Measurements from ENCODE around the gene GTF3C5.

DNA sequence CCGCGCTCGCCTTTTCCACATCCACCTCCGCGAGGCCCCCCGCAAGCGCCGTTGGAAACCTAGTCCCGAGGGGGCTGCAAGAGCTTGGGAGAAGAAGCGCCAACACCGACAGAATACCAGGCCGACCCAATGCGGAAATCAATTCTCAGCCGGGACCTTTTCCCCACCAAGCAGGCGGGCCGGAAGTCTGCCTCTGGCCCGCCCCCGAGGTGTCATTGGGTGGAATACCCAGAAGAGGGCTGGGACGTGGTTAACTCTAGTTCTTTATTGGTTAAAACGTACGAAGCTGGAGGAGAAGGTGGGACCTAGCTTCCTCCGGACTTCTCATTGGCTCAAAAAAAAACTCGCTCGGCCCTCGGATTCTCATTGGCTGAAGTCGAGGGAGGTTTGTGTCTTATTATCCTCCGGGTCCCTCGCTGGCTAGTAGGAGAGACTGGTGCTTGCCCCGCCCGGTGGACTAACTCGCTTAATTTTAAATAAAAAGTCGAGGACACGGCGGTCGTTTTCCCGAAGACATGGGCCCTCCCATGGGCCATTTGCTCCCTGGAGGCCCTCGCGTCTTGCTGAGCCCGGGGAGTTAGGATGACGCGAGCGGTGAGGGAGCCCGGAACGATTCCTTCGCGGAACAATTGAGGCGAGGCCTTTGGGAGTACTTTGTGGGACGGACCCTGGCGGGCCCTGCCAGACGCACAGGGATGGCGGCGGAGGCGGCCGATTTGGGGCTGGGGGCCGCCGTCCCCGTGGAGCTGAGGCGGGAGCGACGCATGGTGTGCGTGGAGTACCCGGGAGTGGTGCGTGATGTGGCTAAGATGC lies at the start of gene GTF3C5:
- TF ChIP-seq, protein P1, sequence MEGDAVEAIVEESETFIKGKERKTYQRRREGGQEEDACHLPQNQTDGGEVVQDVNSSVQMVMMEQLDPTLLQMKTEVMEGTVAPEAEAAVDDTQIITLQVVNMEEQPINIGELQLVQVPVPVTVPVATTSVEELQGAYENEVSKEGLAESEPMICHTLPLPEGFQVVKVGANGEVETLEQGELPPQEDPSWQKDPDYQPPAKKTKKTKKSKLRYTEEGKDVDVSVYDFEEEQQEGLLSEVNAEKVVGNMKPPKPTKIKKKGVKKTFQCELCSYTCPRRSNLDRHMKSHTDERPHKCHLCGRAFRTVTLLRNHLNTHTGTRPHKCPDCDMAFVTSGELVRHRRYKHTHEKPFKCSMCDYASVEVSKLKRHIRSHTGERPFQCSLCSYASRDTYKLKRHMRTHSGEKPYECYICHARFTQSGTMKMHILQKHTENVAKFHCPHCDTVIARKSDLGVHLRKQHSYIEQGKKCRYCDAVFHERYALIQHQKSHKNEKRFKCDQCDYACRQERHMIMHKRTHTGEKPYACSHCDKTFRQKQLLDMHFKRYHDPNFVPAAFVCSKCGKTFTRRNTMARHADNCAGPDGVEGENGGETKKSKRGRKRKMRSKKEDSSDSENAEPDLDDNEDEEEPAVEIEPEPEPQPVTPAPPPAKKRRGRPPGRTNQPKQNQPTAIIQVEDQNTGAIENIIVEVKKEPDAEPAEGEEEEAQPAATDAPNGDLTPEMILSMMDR (conservative IDR thresholded peaks at IDR 0.05 in 1 of 2, IDR thresholded peaks at IDR 0.05 in 1 of 2; ENCODE audit: extremely low read depth in 1 of 2, insufficient read depth in 1 of 2, low read depth in 1 of 2, low read length in 2 of 2) = no peak
- no peak for TF ChIP-seq EZH2 (IDR thresholded peaks at IDR 0.05; ENCODE audit: borderline replicate concordance, low read length)

All from mammary epithelial cell (primary cell).